Smooth muscle cell (in vitro differentiated cells): Measurements from ENCODE around the gene PRKD3. TPM values are rescaled to one million over a fixed set of nuclear protein-coding genes. Genes with fewer than 3 reads are reported as not detected.

Experiments used
- DNase-seq: peaks from one replicate; lab custom pipeline; 2025; ENCODE audit not compliant: unreplicated experiment; lab: John Stamatoyannopoulos, UW
- H2AFZ ChIP-seq: fragments of 200-600 bp; sonication (generic); 2 replicates; pipeline ENCODE4 v1.6.0; 2016; ENCODE audit warnings: antibody characterized with exemption, low read depth, mild to moderate bottlenecking
- H3F3A ChIP-seq: fragments of 200-600 bp; sonication (generic); 2 replicates; pipeline ENCODE4 v1.6.0; 2017; ENCODE audit warnings: antibody characterized with exemption, low read depth
- H3K27ac ChIP-seq: fragments of 200-600 bp; sonication (generic); 2 replicates; pipeline ENCODE4 v1.5.1; 2016; ENCODE audit warnings: low read depth, mild to moderate bottlenecking
- H3K27me3 ChIP-seq: fragments of 200-600 bp; sonication (generic); 2 replicates; pipeline ENCODE4 v1.6.1; 2016; ENCODE audit warnings: low read depth, mild to moderate bottlenecking
- H3K36me3 ChIP-seq: fragments of 200-600 bp; sonication (generic); 2 replicates; pipeline ENCODE4 v1.5.1; 2016; ENCODE audit warnings: low read depth
- H3K4me1 ChIP-seq: fragments of 200-600 bp; sonication (generic); 2 replicates; pipeline ENCODE4 v1.5.1; 2016; ENCODE audit warnings: low read depth
- H3K4me2 ChIP-seq: fragments of 200-600 bp; sonication (generic); 2 replicates; pipeline ENCODE4 v1.6.0; 2016; ENCODE audit warnings: mild to moderate bottlenecking
- H3K4me3 ChIP-seq: fragments of 200-600 bp; sonication (generic); 2 replicates; pipeline ENCODE4 v1.5.1; 2016; ENCODE audit warnings: mild to moderate bottlenecking
- H3K79me2 ChIP-seq: fragments of 200-600 bp; sonication (generic); 2 replicates; pipeline ENCODE4 v1.6.0; 2016; ENCODE audit warnings: low read depth, mild to moderate bottlenecking
- H3K9ac ChIP-seq: fragments of 200-600 bp; sonication (generic); 2 replicates; pipeline ENCODE4 v1.6.0; 2016; ENCODE audit warnings: low read depth
- H3K9me3 ChIP-seq: fragments of 200-600 bp; sonication (generic); replicated peaks from 2 replicates; pipeline ENCODE4 v1.5.1; 2016; ENCODE audit warnings: low read depth
- H4K20me1 ChIP-seq: fragments of 200-600 bp; sonication (generic); 2 replicates; pipeline ENCODE4 v1.6.0; 2016; ENCODE audit warnings: low read depth
- WGBS: methylation state at CpG from one replicate; pipeline ENCODE4 v1.1.7; 2016; ENCODE audit warnings: low lambda C conversion rate; 5-methylcytosine and 5-hydroxymethylcytosine counted together
- polyA plus RNA-seq: library from polyadenylated mRNA; unstranded; fragments of >200 nt; fragmentation: Nextera tagmentation; extraction: Ambion mirVana; gene quantifications from 2 replicates; pipeline ENCODE4 v1.2.1, GENCODE V29; 2016
- total RNA-seq: library from RNA; depleted of rRNA; stranded (reverse); fragments of >200 nt; gene quantifications from 2 replicates; pipeline ENCODE4 v1.2.3, GENCODE V29; 2014
- TF ChIP-seq, protein P1 (sequence below): fragments of 200-600 bp; sonication (generic); IDR thresholded peaks from 2 replicates; pipeline ENCODE4 v1.5.1; 2017; ENCODE audit warnings: borderline replicate concordance, mild to moderate bottlenecking, antibody characterized with exemption; ENCODE audit not compliant: insufficient read depth, poor library complexity, severe bottlenecking

The PRKD3 gene
- total and polyA plus RNA-seq, 2 experiments from 2014 or later: 18.8 to 73.4 TPM

- Histone ChIP-seq H3K79me2 (no peaks in the 10 kb centered on the region), H3K4me3 (no peak overlapping the region), H2AFZ (no peak overlapping the region), H3K27me3 (no peaks in the 10 kb centered on the region), H4K20me1 (no peaks in the 10 kb centered on the region), H3F3A (peaks cover 5% of the 10 kb centered on the region), H3K4me2 (no peak overlapping the region), H3K9me3 (no peaks in the 10 kb centered on the region), H3K9ac (no peak overlapping the region), H3K36me3 (no peaks in the 10 kb centered on the region), H3K27ac (no peak overlapping the region), H3K4me1 (no peaks in the 10 kb centered on the region)
- TF ChIP-seq, protein P1, sequence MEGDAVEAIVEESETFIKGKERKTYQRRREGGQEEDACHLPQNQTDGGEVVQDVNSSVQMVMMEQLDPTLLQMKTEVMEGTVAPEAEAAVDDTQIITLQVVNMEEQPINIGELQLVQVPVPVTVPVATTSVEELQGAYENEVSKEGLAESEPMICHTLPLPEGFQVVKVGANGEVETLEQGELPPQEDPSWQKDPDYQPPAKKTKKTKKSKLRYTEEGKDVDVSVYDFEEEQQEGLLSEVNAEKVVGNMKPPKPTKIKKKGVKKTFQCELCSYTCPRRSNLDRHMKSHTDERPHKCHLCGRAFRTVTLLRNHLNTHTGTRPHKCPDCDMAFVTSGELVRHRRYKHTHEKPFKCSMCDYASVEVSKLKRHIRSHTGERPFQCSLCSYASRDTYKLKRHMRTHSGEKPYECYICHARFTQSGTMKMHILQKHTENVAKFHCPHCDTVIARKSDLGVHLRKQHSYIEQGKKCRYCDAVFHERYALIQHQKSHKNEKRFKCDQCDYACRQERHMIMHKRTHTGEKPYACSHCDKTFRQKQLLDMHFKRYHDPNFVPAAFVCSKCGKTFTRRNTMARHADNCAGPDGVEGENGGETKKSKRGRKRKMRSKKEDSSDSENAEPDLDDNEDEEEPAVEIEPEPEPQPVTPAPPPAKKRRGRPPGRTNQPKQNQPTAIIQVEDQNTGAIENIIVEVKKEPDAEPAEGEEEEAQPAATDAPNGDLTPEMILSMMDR: no peak
- DNase-seq: no peak
- 90% methylated on average over 3 of the region's 3 CpGs for WGBS
Measured at GRCh38 chr2:37340637-37341036, 16.0 kb upstream of the PRKD3 start.

GRCh38 chr2:37338933-37339332 lies 14.3 kb upstream of the PRKD3 start:
- Histone ChIP-seq H3K79me2 (no peaks in the 10 kb centered on the region), H3K27ac (no peak overlapping the region), H3K9ac (no peak overlapping the region), H4K20me1 (no peaks in the 10 kb centered on the region), H3K27me3 (no peaks in the 10 kb centered on the region), H3F3A (peaks cover 5% of the 10 kb centered on the region), H3K9me3 (no peaks in the 10 kb centered on the region), H3K4me3 (no peak overlapping the region), H3K36me3 (no peaks in the 10 kb centered on the region), H3K4me2 (no peak overlapping the region), H3K4me1 (no peaks in the 10 kb centered on the region), H2AFZ (no peak overlapping the region)
- 82% methylated on average over 4 of the region's 4 CpGs for WGBS
- no peak for DNase-seq
- TF ChIP-seq, protein P1: no peak

GRCh38 chr2:37337620-37338280 lies 13.1 kb upstream of the PRKD3 start:
- H3K27me3 ChIP-seq: no peaks in the 10 kb centered on the region
- no peak overlapping the region for H3K4me2 ChIP-seq
- no peak for DNase-seq
- H3K4me1 ChIP-seq: no peaks in the 10 kb centered on the region
- H4K20me1 ChIP-seq: no peaks in the 10 kb centered on the region
- 60% methylated on average over 7 of the region's 7 CpGs for WGBS
- H2AFZ ChIP-seq: peak overlapping the region; percentile 24
- H3K9ac ChIP-seq: no peak overlapping the region
- no peaks in the 10 kb centered on the region for H3K9me3 ChIP-seq
- no peak overlapping the region for H3K4me3 ChIP-seq
- H3K27ac ChIP-seq: no peak overlapping the region
- no peaks in the 10 kb centered on the region for H3K79me2 ChIP-seq
- TF ChIP-seq, protein P1: no peak
- H3F3A ChIP-seq: no peaks in the 10 kb centered on the region
- no peaks in the 10 kb centered on the region for H3K36me3 ChIP-seq

DNA sequence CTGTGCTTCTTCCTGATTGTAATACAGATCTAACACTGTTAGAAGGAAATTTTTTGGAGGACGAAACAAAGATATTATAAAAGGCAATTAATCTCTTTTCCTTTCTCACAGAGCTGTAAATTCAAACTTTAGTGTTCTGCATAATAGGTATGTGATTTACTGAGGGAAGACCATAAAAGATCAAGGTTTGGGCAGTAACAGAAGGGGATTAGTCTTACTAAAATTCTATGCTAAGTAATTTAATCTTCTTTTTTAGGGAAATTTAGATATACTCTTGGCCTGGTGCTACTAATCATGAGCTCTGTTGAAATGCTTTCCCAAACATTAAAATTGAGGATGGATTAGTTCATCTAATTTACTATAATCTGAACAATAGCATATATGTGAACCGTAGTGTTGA lies 11.0 kb upstream of the PRKD3 start:
- Histone ChIP-seq H3K79me2 (no peaks in the 10 kb centered on the region), H3K9me3 (no peaks in the 10 kb centered on the region), H3K9ac (no peak overlapping the region), H3K36me3 (no peaks in the 10 kb centered on the region), H3F3A (no peaks in the 10 kb centered on the region), H3K4me1 (no peaks in the 10 kb centered on the region), H3K4me2 (no peak overlapping the region), H2AFZ (no peak overlapping the region), H3K4me3 (no peak overlapping the region), H3K27ac (no peak overlapping the region), H3K27me3 (no peaks in the 10 kb centered on the region), H4K20me1 (no peaks in the 10 kb centered on the region)
- WGBS: 92% methylated on average over 2 of the region's 2 CpGs
- DNase-seq: no peak
- TF ChIP-seq, protein P1: no peak
